Fibroblast of villous mesenchyme (primary cell): Measurements from ENCODE around the gene SEPTIN1. TPM values are rescaled to one million over a fixed set of nuclear protein-coding genes. Genes with fewer than 3 reads are reported as not detected.

Source experiments
- DNase-seq: peaks from one replicate; pipeline ENCODE4 v3.0.0-alpha.2; 2010; ENCODE audit warnings: low read depth
- H3K4me3 ChIP-seq: 2 replicates; pipeline ENCODE4 v1.5.1; 2011; ENCODE audit warnings: low read depth, mild to moderate bottlenecking, low read length
- total RNA-seq: library from RNA; depleted of rRNA; stranded (reverse); fragments of >200 nt; gene quantifications from 2 replicates; pipeline ENCODE4 v1.2.3, GENCODE V29; 2012
- TF ChIP-seq, protein P1 (sequence below): IDR thresholded peaks from 2 replicates; pipeline ENCODE4 v1.5.1; 2012; ENCODE audit warnings: low read depth, mild to moderate bottlenecking, low read length; ENCODE audit not compliant: insufficient read depth

The SEPTIN1 gene
- total RNA-seq, 1 donor = 0.43 TPM

DNA sequence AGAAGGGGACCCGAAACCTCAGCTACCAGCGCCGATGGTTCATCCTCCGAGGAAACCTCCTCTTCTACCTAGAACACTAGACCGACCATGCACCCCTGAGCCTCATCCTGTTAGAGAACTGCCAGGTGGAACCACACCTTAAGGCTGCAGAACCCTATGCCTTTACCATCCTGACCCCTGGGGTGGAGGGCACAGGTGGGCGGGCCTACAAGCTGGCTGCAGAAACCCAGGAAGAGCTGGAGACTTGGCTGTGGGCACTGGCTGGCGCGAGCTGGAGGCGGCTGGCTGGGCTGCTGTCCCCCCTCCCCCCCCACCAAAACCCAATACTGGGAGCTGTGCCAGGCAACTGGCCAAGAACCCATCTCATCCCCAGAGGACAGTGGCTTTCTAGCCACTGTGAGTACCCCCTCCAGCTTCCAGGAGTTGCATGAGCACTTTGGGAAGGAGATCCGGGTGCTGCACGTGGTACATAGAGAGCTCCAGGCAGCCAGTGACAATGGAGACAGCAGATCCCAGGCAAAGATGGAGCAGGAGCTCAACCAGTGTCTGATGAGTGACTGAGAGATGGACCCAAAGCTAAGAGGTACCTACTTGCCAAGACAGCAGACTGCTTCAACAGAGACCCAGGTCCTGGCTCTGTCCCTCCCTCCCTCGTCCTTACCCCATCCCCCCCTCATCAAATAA lies 25.8 kb downstream of the SEPTIN1 start:
- H3K4me3 ChIP-seq = peak overlapping the region; percentile 97
- DNase-seq = no peak
- TF ChIP-seq, protein P1, sequence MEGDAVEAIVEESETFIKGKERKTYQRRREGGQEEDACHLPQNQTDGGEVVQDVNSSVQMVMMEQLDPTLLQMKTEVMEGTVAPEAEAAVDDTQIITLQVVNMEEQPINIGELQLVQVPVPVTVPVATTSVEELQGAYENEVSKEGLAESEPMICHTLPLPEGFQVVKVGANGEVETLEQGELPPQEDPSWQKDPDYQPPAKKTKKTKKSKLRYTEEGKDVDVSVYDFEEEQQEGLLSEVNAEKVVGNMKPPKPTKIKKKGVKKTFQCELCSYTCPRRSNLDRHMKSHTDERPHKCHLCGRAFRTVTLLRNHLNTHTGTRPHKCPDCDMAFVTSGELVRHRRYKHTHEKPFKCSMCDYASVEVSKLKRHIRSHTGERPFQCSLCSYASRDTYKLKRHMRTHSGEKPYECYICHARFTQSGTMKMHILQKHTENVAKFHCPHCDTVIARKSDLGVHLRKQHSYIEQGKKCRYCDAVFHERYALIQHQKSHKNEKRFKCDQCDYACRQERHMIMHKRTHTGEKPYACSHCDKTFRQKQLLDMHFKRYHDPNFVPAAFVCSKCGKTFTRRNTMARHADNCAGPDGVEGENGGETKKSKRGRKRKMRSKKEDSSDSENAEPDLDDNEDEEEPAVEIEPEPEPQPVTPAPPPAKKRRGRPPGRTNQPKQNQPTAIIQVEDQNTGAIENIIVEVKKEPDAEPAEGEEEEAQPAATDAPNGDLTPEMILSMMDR = no peak

DNA sequence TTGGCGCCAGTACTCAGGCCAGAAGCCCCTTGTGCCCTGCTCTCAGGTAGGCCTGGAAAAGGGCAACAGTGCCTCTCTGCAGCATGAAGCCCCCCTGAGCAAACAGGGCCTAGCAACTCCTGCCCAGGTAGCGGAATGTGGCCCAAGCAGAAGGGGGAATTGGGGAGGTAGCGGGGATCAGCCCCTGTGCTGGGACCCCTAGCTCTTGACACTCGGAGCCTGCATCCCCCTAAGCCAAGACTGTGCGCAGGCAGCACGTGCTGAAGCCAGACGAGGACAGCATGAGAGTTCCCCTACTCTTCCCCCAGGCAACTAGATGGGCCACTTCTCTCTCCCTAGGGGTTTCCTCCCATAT lies 26.4 kb downstream of the SEPTIN1 start:
- no peak for DNase-seq
- TF ChIP-seq, protein P1 = no peak
- H3K4me3 ChIP-seq = peak overlapping the region; percentile 97

DNA sequence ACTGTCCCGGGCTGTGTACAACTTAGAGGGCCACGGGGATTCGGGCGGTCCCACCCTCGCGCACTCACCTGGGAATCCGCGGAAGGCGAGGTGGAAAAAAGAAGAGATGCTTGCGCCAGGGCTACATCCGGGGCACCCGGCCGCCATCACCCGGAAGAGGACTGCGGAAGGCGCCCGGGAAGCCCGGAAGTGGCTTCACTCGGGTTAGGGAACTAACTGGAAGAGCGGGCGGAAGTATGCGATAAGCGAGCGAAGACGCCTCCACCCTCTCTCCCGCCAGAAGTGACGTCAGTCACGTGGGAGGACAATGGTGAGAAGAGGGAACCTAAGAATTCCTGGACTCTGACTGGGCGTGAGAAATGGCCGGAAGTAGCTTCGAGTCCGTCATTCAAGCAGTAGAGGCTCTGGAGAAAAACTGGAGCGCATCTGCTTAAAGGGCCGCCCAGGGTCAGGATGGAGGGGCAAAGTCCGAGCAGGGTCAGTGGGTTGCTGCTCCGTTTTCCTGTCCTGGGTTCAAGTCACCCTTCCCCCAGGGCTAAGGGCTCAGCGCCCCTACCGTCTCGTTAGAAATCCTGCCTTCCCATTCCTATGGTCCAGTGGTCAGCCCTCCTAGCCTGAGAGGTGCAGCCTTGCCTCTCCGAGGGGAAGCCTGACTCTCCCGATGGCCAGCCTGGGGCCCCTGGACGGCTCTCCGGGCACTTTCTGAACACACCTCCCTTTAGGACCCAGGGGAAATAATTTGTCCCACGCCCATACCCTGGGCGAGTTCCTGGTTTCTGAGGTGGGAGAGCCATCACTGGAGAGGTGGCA lies 27.0 kb downstream of the SEPTIN1 start, which contains the start of gene CD2BP2:
TSS of gene CD2BP2 (minus strand) at position 165 of the 810 bp plus-strand sequence. CDS start 627 bp downstream, outside the sequence.
- DNase-seq = peak; percentile 100
- H3K4me3 ChIP-seq = peak within 1 kb of the TSS; percentile 97
- TF ChIP-seq, protein P1 = no peak

DNA sequence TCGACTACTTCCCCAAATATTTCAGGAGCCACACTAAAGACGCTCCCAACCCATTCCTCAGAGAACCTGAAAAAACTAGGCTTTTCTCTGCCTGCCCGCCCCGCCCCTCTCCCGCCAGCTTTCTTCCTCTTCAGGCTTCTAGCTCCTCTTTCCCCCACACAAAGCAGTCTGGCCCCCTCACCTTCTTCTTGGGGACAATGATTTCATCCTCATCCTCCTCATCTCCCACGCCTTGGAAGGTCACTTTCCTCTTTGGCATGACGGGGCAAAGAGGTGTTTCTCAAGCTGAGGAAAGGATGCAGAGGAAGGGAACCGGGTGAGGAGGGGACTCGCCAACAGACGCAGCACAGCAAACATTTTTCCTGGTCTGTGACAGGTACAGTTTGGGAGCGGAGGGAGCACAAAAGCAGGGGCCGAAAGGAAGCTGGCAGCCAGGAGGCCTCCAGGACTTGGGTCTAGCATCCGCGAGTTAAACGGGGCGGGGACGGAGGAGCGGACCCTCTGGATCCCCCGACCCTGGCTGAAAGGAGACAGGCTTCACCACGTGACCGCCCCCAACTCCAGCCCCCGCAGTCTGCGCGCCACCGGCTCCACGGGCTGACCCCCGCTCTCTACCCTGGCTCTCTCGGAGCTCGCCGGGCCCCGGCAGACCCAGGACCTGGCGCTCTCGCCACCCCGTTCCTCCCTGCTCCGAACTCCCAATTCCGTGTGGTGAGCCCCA lies 27.8 kb downstream of the SEPTIN1 start:
- H3K4me3 ChIP-seq = peak overlapping the region; percentile 97
- TF ChIP-seq, protein P1 = no peak
- no peak for DNase-seq

DNA sequence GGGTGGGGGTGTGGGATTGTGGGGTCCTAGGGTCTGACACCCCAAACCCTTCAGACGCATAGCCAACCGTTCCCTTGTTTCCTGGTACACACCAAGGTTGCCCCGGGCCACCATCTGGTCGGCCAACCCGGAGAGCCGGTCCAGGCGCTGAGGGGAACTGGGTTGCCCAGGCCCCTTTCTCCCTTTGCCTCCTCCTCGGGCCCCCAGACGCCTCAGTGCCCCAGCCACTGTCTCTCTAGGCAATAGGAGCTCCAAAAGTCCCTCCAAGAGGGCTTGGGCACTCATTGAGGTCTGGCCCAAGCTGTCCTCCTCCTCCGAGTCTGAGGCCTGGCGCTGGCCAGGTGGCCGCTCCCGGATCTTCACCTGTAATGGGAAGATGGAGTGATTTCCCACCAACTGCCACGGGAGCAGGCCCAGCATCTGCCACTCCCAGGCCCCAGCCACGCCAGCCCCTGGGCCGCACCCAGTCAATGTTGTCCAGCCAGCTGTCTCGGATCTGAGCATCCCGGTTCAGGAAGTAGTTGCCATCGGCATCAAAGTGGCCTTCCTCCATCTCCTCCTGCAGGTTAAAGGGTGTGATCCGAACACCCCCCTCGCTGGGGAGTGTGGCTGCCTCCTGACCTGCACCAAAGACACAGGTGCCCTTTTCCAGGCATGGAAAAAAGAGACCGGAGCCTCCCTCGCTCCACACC lies 28.8 kb downstream of the SEPTIN1 start:
- TF ChIP-seq, protein P1 = no peak
- DNase-seq = no peak
- H3K4me3 ChIP-seq = no peak overlapping the region
